Retina (tissue), 1 donor: Measurements from ENCODE around the gene LRRC47.

ENCODE experiments used
- DNase-seq: peaks from one replicate; pipeline ENCODE4 v3.0.0-alpha.2; 2016

Gene LRRC47

DNA sequence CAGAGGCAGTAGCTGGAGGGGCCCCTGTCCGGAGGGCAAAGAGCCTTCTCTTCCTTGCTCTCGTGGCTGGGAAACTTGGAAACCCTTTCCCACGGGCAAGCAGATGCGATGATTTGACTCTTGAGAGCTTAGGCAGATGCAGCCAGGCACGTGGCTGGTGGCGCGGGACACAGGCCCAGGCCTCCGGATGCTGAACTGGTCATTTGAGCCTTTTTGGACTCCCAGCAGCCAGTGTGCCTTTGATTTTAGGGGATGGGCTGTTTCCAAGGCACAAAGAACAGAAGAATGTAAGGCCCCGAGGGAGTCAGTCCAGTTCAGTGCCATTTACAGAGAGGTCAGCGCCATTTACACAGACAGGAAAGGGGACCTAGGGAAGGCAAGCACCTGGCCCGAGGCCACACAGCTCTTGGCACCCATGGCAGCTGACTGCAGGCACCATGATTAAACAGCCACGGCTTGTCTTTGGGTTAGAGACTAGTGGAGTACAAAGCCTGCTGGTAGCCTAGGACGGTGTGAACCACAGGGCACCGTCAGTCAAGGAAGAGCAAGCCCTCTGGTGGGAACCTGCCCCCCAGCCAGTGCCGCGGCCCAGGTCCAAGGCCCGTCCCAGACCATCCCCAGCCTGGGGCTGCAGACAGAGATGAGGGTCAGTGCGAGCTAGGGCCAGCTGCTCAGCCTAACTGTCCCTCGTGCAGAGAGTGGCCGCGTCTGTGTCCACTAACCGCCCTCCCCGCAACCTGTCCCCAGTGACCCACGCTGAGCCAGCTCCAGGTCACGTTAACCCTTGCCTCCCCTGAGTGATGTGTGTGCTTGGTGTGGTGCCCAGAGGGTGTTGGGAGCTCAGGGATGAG is 64.5 kb downstream of the LRRC47 start:
- DNase-seq: peak; percentile 66

DNA sequence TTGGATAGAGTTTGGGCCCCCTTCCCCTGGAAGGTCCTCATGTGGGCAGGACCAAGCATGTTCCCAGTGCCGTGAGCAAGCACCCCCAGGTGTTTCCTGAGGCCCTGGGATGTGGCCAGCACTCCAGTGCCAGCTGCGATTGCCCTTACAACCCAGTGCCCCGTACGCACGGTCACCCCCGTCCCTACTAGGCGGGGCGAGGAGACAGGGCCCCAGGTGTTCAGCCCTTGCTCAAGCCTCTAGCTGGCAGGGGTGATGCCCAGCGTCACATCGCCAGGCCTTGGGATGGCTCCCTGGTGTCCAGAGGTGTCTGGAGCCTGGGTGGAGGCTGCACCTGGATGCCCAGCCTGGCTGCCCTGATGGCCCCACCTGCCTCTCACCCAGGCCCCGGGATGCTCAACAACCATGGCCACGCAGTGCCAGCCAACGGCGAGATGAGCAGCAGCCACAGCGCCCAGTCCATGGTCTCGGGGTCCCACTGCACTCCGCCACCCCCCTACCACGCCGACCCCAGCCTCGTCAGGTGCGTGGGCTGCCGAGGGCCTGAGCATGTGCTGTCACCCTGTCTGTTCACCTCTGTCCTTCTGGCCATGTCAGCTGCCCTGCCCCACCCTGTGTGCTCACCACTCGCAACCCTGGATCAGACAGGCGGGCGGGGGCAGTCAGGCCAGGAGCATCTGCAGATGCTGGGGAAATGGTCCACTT is 65.6 kb downstream of the LRRC47 start:
- DNase-seq: no peak

DNA sequence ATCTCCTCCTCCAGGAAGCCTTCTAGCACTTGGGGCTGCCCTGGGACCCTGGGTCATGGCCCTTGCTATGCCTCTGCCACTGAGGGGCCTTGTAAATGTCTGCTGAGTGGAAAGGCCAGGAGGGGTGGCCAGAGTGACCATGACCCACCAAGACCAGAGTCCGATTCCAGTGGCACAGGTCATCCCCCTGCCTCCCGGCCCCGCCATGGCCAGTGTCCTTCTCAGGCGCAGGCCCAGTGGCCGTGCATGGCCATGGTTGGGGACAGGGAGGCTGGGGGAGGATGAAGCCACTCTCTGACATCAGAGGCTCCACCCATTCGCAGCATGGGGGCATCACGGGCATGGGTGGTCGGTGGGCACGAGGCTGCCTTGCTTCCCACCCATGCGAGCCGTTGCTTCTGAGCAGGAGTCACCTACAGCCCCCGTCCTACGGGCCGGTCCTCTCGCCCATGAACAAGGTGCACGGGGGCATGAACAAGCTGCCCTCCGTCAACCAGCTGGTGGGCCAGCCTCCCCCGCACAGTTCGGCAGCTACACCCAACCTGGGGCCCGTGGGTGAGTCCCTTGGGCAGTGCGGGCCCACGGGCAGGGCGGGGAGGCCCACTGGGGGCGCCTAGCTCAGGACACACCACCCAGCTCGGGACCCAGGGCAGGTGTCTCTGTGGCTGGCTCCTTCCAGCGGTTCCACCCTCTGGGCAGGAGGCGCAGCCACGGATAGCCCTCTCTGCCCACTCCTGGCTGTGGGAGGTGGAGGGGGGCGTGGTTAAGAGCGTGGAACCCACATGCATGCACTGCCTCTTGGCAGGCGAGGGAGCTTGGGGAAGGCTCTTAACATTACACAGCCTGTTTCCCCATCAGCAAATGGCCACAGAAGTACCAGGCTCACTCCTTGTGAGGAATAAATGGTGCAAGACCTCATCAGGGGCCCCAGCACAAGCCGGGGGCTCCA is 66.4 kb downstream of the LRRC47 start:
- no peak for DNase-seq
